Measurements from ENCODE around the gene BLM. TPM values are rescaled to one million over a fixed set of nuclear protein-coding genes. Genes with fewer than 3 reads are reported as not detected.

The BLM gene
- total RNA-seq, 1 experiment from 2014 or later = 33.5 TPM

DNA sequence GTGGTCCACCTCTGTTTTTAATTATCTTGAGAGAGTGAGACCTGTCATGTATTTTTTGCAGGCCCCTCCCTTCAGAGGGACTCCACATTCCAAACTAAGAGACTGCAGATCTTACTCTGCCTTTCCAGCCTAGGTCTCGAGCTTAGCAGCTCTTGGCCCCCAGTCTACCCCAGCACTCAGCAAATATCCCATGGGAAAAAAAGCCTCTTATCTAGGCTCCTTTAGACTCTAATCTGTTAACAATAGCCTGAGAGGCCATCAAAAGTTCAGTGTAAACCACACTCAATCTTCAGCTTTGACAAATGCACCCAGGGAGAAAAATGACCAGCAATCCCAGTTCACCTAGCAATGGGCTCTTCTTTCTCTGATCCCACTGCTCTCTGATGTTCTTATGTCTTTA, 8.6 kb upstream of the BLM start:
- Histone ChIP-seq H4K20me1 (ENCODE audit: insufficient read depth, low read depth, low read length) (no peaks in the 10 kb centered on the region), H3K4me1 (ENCODE audit: low read length) (peaks cover 14% of the 10 kb centered on the region), H2AFZ (ENCODE audit: low read length) (no peak overlapping the region), H3K27ac (ENCODE audit: low read length) (no peak overlapping the region), H3K9me2 (replicated peaks; ENCODE audit: insufficient read depth, low read length) (no peaks in the 10 kb centered on the region), H3K9ac (ENCODE audit: low read length) (no peak overlapping the region), H3K4me3 (ENCODE audit: low read length) (no peak overlapping the region), H3K4me2 (ENCODE audit: low read depth, low read length, poor library complexity, severe bottlenecking) (no peak overlapping the region), H3K27me3 (ENCODE audit: low read length) (no peaks in the 10 kb centered on the region), H3K36me3 (ENCODE audit: insufficient read depth, low read length) (peaks cover 5% of the 10 kb centered on the region; the same call in 1 of the 2 replicates), H3K9me3 (ENCODE audit: low read length) (peaks cover 2% of the 10 kb centered on the region; the same call in 1 of the 2 replicates), H3K79me2 (ENCODE audit: low read length) (no peaks in the 10 kb centered on the region)
- DNase-seq = no peak

DNA sequence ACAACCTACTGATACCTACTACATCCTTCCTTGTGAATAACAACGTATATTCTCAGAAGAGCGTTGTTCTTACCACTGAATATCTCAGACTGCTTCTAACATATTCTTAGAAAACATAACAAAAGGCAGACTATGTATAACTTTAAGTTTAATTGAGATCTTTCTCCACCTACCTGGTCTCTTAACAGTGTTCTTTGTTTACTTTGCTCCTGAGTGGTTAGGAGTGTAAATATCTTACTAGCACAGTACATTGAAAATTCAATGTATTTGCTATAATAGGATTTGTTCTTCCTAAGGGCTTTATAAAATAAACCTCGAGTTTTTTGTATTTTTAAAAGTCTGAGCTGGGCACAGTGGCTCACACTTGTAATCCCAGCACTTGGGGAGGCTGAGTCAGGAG, 7.9 kb upstream of the BLM start:
- Histone ChIP-seq H3K27me3 (ENCODE audit: low read length) (no peaks in the 10 kb centered on the region), H3K9me3 (ENCODE audit: low read length) (no peaks in the 10 kb centered on the region; the same call in 1 of the 2 replicates), H3K9me2 (replicated peaks; ENCODE audit: insufficient read depth, low read length) (no peaks in the 10 kb centered on the region), H3K79me2 (ENCODE audit: low read length) (no peaks in the 10 kb centered on the region), H3K4me2 (ENCODE audit: low read depth, low read length, poor library complexity, severe bottlenecking) (no peak overlapping the region), H3K9ac (ENCODE audit: low read length) (no peak overlapping the region), H3K4me1 (ENCODE audit: low read length) (peaks cover 14% of the 10 kb centered on the region), H3K4me3 (ENCODE audit: low read length) (no peak overlapping the region), H3K27ac (ENCODE audit: low read length) (no peak overlapping the region), H3K36me3 (ENCODE audit: insufficient read depth, low read length) (peaks cover 5% of the 10 kb centered on the region; the same call in 1 of the 2 replicates), H2AFZ (ENCODE audit: low read length) (no peak overlapping the region), H4K20me1 (ENCODE audit: insufficient read depth, low read depth, low read length) (no peaks in the 10 kb centered on the region)
- no peak for DNase-seq

DNA sequence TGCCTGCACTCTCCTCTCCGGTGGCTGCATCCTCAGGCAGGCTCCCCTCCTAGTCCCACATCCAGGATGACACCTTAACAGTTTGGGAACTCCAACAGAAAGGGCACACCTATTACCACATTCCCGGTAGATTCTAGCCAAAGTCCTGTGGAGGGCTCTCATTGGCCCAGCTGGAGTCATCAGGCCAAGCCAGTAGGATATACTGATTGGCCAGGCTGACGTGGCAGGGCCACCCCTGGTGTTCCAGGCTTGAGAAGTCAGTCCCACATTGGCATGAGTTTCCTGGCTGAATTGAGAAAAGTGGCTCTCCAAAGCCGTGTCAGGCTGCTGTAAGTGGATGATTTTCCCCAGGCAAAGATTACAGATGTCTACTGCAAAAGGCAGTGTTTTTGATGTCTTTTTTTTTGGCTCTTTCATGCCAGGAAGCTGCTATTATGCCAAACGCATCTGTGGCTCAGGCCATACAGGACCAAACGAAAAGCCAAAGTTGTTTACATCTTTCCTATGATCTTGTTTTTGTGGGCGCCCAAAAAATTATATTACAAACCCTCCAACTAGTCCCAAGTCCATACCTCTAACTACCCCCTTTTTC, 6.6 kb upstream of the BLM start:
- H2AFZ ChIP-seq (ENCODE audit: low read length) = no peak overlapping the region
- H4K20me1 ChIP-seq (ENCODE audit: insufficient read depth, low read depth, low read length) = no peaks in the 10 kb centered on the region
- H3K4me1 ChIP-seq (ENCODE audit: low read length) = peaks cover 14% of the 10 kb centered on the region
- H3K79me2 ChIP-seq (ENCODE audit: low read length) = no peaks in the 10 kb centered on the region
- H3K36me3 ChIP-seq (ENCODE audit: insufficient read depth, low read length) = 0 out of 2 replicates have a peak, but pooled peaks cover 5% of the 10 kb centered on the region
- H3K27me3 ChIP-seq (ENCODE audit: low read length) = no peaks in the 10 kb centered on the region
- no peak overlapping the region for H3K27ac ChIP-seq (ENCODE audit: low read length)
- no peaks in the 10 kb centered on the region for H3K9me3 ChIP-seq (ENCODE audit: low read length)
- H3K4me3 ChIP-seq (ENCODE audit: low read length) = no peak overlapping the region
- no peak for DNase-seq
- H3K4me2 ChIP-seq (ENCODE audit: low read depth, low read length, poor library complexity, severe bottlenecking) = no peak overlapping the region
- no peak overlapping the region for H3K9ac ChIP-seq (ENCODE audit: low read length)
- H3K9me2 ChIP-seq (replicated peaks; ENCODE audit: insufficient read depth, low read length) = no peaks in the 10 kb centered on the region

DNA sequence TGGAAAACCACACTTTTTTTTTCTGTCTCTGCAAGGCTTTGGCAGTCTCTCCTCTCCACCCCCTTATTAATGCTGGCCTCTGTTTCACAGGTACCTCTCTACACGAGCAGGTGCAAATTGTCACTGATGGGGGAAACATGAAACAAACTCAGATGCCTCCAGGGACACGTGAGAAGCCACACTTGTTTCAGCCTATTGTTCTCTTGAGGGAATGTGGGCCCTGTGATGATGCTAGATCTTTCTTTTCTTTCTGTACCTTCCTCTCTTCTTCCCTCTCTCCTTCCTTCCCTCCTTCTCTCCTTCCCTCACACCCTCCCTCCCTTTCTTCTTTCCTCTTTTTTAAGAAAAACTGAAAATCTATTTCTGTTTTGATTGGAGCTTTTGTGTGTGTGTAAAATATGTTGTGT, 5.7 kb upstream of the BLM start:
- no peaks in the 10 kb centered on the region for H3K9me3 ChIP-seq (ENCODE audit: low read length)
- 0 out of 2 replicates have a peak overlapping the region, but pooled peaks have one; percentile 16 for H3K9ac ChIP-seq (ENCODE audit: low read length)
- peaks cover 8% of the 10 kb centered on the region for H3K79me2 ChIP-seq (ENCODE audit: low read length)
- H3K4me2 ChIP-seq (ENCODE audit: low read depth, low read length, poor library complexity, severe bottlenecking) = peak overlapping the region; percentile 14
- no peaks in the 10 kb centered on the region for H3K27me3 ChIP-seq (ENCODE audit: low read length)
- no peaks in the 10 kb centered on the region for H3K9me2 ChIP-seq (replicated peaks; ENCODE audit: insufficient read depth, low read length)
- H3K4me3 ChIP-seq (ENCODE audit: low read length) = no peak overlapping the region
- peak overlapping the region; percentile 67 for H3K27ac ChIP-seq (ENCODE audit: low read length)
- DNase-seq = no peak
- H3K36me3 ChIP-seq (ENCODE audit: insufficient read depth, low read length) = 0 out of 2 replicates have a peak, but pooled peaks cover 5% of the 10 kb centered on the region
- H2AFZ ChIP-seq (ENCODE audit: low read length) = 0 out of 2 replicates have a peak overlapping the region, but pooled peaks have one; percentile 32
- peaks cover 21% of the 10 kb centered on the region for H3K4me1 ChIP-seq (ENCODE audit: low read length)
- no peaks in the 10 kb centered on the region for H4K20me1 ChIP-seq (ENCODE audit: insufficient read depth, low read depth, low read length)

DNA sequence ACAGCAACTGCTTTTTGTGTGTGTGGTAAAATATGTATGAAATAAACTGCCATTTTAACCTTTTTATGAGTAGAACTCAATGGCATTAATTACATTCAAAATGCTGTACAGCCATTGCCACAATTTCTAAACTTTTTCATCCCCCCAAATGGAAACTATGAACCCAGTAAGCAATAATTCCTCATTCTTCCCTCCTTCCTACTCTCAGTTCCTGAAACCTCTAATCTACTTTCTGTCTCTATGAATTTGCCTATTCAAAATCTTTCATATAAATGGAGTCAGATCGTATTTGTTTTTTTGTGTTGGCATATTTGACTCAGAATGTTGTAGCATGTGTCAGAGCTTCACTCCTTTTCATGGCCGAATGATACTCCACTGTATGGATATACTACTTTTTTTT, 5.3 kb upstream of the BLM start:
- DNase-seq = peak; percentile 52
- no peaks in the 10 kb centered on the region for H3K27me3 ChIP-seq (ENCODE audit: low read length)
- H3K27ac ChIP-seq (ENCODE audit: low read length) = peak overlapping the region; percentile 67
- peak overlapping the region; percentile 14 for H3K4me2 ChIP-seq (ENCODE audit: low read depth, low read length, poor library complexity, severe bottlenecking)
- peaks cover 8% of the 10 kb centered on the region for H3K79me2 ChIP-seq (ENCODE audit: low read length)
- H3K4me3 ChIP-seq (ENCODE audit: low read length) = no peak overlapping the region
- H3K4me1 ChIP-seq (ENCODE audit: low read length) = peaks cover 21% of the 10 kb centered on the region
- no peaks in the 10 kb centered on the region for H4K20me1 ChIP-seq (ENCODE audit: insufficient read depth, low read depth, low read length)
- 0 out of 2 replicates have a peak overlapping the region, but pooled peaks have one; percentile 32 for H2AFZ ChIP-seq (ENCODE audit: low read length)
- 0 out of 2 replicates have a peak, but pooled peaks cover 5% of the 10 kb centered on the region for H3K36me3 ChIP-seq (ENCODE audit: insufficient read depth, low read length)
- H3K9me2 ChIP-seq (replicated peaks; ENCODE audit: insufficient read depth, low read length) = no peaks in the 10 kb centered on the region
- no peaks in the 10 kb centered on the region for H3K9me3 ChIP-seq (ENCODE audit: low read length)
- 0 out of 2 replicates have a peak overlapping the region, but pooled peaks have one; percentile 16 for H3K9ac ChIP-seq (ENCODE audit: low read length)

DNA sequence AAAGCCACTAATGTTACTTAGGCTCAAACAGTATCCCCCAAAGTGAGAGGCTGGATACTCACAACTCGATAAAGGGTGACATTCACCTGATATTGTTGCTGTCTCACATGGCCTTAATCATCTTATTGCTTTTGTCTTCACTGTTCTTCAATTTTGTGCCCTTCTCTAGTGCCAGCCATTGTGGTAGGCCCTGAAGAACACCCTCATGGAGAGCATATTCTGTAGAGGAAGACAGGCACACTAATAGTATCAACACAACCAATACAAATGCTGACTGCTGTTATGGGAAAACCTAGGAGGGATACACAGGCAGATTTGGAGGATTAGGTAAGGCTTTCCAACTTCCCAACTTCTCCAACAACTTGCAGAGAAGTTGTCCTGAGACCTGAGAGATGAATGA, 4.1 kb upstream of the BLM start:
- Histone ChIP-seq H3K9me3 (ENCODE audit: low read length) (no peaks in the 10 kb centered on the region), H3K36me3 (ENCODE audit: insufficient read depth, low read length) (0 out of 2 replicates have a peak, but pooled peaks cover 5% of the 10 kb centered on the region), H3K79me2 (ENCODE audit: low read length) (peaks cover 17% of the 10 kb centered on the region), H3K27me3 (ENCODE audit: low read length) (no peaks in the 10 kb centered on the region), H3K9me2 (replicated peaks; ENCODE audit: insufficient read depth, low read length) (no peaks in the 10 kb centered on the region), H2AFZ (ENCODE audit: low read length) (no peak overlapping the region), H3K9ac (ENCODE audit: low read length) (no peak overlapping the region), H4K20me1 (ENCODE audit: insufficient read depth, low read depth, low read length) (no peaks in the 10 kb centered on the region), H3K4me1 (ENCODE audit: low read length) (peaks cover 23% of the 10 kb centered on the region), H3K4me3 (ENCODE audit: low read length) (no peak overlapping the region), H3K27ac (ENCODE audit: low read length) (no peak overlapping the region), H3K4me2 (ENCODE audit: low read depth, low read length, poor library complexity, severe bottlenecking) (no peak overlapping the region)
- no peak for DNase-seq

DNA sequence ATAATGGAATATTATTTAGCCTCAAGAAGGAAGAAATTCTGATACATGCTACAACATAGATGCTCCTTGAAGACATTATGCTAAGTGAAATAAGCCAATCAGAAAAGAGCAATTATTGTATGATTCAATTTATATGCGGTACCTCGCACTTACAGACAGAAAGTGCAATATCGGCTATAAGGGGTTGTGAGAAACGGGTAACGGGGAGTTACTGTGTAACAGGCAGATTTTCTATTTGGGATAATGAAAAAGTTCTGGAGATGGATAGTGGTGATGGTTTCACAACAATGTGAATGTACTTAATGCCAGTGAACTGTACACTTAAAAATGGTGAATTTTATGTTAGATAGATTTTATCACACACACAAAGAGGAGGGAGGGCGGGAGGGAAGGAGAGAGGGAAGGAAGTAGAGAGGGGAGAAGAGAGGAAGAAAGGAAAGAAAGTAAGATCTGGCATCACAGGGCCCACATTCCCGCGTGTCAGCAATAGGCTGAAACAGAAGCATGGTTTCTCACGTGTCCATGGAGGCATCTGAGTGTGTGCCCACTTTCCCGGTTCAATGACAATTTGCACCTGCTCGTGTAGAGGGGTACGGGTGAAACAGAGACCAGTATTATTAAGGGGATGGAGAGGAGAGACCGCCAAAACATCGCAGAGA, 700 bp upstream of the BLM start:
- H3K27me3 ChIP-seq (ENCODE audit: low read length) = no peaks in the 10 kb centered on the region
- peak overlapping the region; percentile 89 for H3K9ac ChIP-seq (ENCODE audit: low read length)
- H3K4me3 ChIP-seq (ENCODE audit: low read length) = peak overlapping the region; percentile 72
- peak overlapping the region; percentile 85 for H3K27ac ChIP-seq (ENCODE audit: low read length)
- H3K9me3 ChIP-seq (ENCODE audit: low read length) = no peaks in the 10 kb centered on the region
- no peaks in the 10 kb centered on the region for H4K20me1 ChIP-seq (ENCODE audit: insufficient read depth, low read depth, low read length)
- peaks cover 50% of the 10 kb centered on the region for H3K79me2 ChIP-seq (ENCODE audit: low read length)
- H3K9me2 ChIP-seq (replicated peaks; ENCODE audit: insufficient read depth, low read length) = no peaks in the 10 kb centered on the region
- 0 out of 2 replicates have a peak, but pooled peaks cover 5% of the 10 kb centered on the region for H3K36me3 ChIP-seq (ENCODE audit: insufficient read depth, low read length)
- DNase-seq = peak; percentile 65
- H3K4me2 ChIP-seq (ENCODE audit: low read depth, low read length, poor library complexity, severe bottlenecking) = peak overlapping the region; percentile 94
- H3K4me1 ChIP-seq (ENCODE audit: low read length) = peaks cover 35% of the 10 kb centered on the region
- 0 out of 2 replicates have a peak overlapping the region, but pooled peaks have one; percentile 70 for H2AFZ ChIP-seq (ENCODE audit: low read length)

DNA sequence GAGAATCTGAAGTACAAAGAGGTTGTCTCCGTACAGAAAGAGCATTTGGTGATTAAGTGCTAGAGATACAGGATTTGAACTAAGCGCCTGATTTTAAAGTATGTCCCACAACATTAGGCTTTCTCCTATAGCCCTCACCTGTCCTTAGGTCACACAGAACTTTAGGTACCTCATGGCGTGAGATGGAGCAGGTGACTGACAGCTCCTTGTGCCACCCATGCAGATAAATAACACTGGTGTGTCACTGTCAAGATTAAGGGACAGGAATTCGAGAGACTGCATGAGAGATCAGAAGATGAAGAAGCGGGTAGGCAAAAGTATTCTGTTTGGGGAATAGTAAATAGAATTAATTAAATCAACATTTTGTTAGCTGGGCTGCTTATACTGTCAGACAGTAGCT, 1.1 kb downstream of the BLM start:
- Histone ChIP-seq H3K27ac (ENCODE audit: low read length) (peak overlapping the region; percentile 52; the same call in 1 of the 2 replicates), H2AFZ (ENCODE audit: low read length) (no peak overlapping the region), H3K4me1 (ENCODE audit: low read length) (peaks cover 25% of the 10 kb centered on the region), H3K4me2 (ENCODE audit: low read depth, low read length, poor library complexity, severe bottlenecking) (peak overlapping the region; percentile 76), H3K4me3 (ENCODE audit: low read length) (peak overlapping the region; percentile 72), H3K36me3 (ENCODE audit: insufficient read depth, low read length) (0 out of 2 replicates have a peak, but pooled peaks cover 1% of the 10 kb centered on the region), H3K9ac (ENCODE audit: low read length) (peak overlapping the region; percentile 81), H3K9me3 (ENCODE audit: low read length) (no peaks in the 10 kb centered on the region), H3K9me2 (replicated peaks; ENCODE audit: insufficient read depth, low read length) (no peaks in the 10 kb centered on the region), H3K27me3 (ENCODE audit: low read length) (no peaks in the 10 kb centered on the region), H4K20me1 (ENCODE audit: insufficient read depth, low read depth, low read length) (no peaks in the 10 kb centered on the region), H3K79me2 (ENCODE audit: low read length) (peaks cover 61% of the 10 kb centered on the region)
- no peak for DNase-seq
